HEK293T (cell line): Measurements from ENCODE around the gene LAMA1.

Experiments
- CTCF ChIA-PET: fragments of 350-600 bp; formaldehyde crosslinking; extraction: SDS; loops from one replicate; lab custom pipeline; 2021; ENCODE audit warnings: antibody characterized with exemption, inconsistent platforms; lab: Yijun Ruan, JAX
- POLR2A ChIA-PET: fragments of 350-600 bp; formaldehyde crosslinking; extraction: SDS; loops from one replicate; lab custom pipeline; 2020; ENCODE audit warnings: antibody characterized with exemption, inconsistent platforms; lab: Yijun Ruan, JAX
- DNase-seq: peaks from one replicate; pipeline ENCODE4 v3.0.0; 2012; ENCODE audit warnings: mixed read lengths; ENCODE audit errors: extremely low spot score
- ARNT ChIP-seq: fragments of 450-650 bp; IDR thresholded peaks from 2 replicates; pipeline ENCODE4 v1.6.1; 2017; ENCODE audit warnings: mild to moderate bottlenecking
- BHLHE40 ChIP-seq: fragments of 450-650 bp; IDR thresholded peaks from 2 replicates; pipeline ENCODE4 v1.6.1; 2016; ENCODE audit warnings: mild to moderate bottlenecking, moderate library complexity, borderline replicate concordance
- CTBP1 ChIP-seq: fragments of 450-650 bp; IDR thresholded peaks from 2 replicates; pipeline ENCODE4 v1.6.1; 2016; ENCODE audit warnings: borderline replicate concordance
- ELF4 ChIP-seq: fragments of 450-650 bp; IDR thresholded peaks from 2 replicates; pipeline ENCODE4 v1.6.1; 2017; ENCODE audit warnings: antibody characterized with exemption
- FOXA1 ChIP-seq: fragments of 450-650 bp; IDR thresholded peaks from 2 replicates; pipeline ENCODE4 v1.6.1; 2016; ENCODE audit warnings: mild to moderate bottlenecking
- FOXK2 ChIP-seq: fragments of 450-650 bp; IDR thresholded peaks from 2 replicates; pipeline ENCODE4 v1.6.1; 2016; ENCODE audit warnings: mild to moderate bottlenecking
- FOXM1 ChIP-seq: fragments of 450-650 bp; IDR thresholded peaks from 2 replicates; pipeline ENCODE4 v1.6.1; 2017; ENCODE audit warnings: mild to moderate bottlenecking, borderline replicate concordance
- HDGF ChIP-seq: fragments of 450-650 bp; IDR thresholded peaks from 2 replicates; pipeline ENCODE4 v1.6.1; 2017; ENCODE audit warnings: antibody characterized with exemption, borderline replicate concordance
- L3MBTL2 ChIP-seq: fragments of 450-650 bp; conservative IDR thresholded peaks from 2 replicates; pipeline ENCODE4 v1.6.1; 2016; ENCODE audit warnings: mild to moderate bottlenecking
- LEF1 ChIP-seq: fragments of 450-650 bp; IDR thresholded peaks from 2 replicates; pipeline ENCODE4 v1.6.1; 2017; ENCODE audit warnings: mild to moderate bottlenecking, borderline replicate concordance
- NFRKB ChIP-seq: fragments of 450-650 bp; IDR thresholded peaks from 2 replicates; pipeline ENCODE4 v1.6.1; 2016; ENCODE audit warnings: mild to moderate bottlenecking, moderate library complexity
- PKNOX1 ChIP-seq: fragments of 450-650 bp; IDR thresholded peaks from 2 replicates; pipeline ENCODE4 v1.6.1; 2016
- SP1 ChIP-seq: fragments of 450-650 bp; IDR thresholded peaks from 2 replicates; pipeline ENCODE4 v1.6.1; 2017
- SUZ12 ChIP-seq: fragments of 450-650 bp; IDR thresholded peaks from 2 replicates; pipeline ENCODE4 v1.6.1; 2016; ENCODE audit warnings: mild to moderate bottlenecking
- TARDBP ChIP-seq: fragments of 450-650 bp; IDR thresholded peaks from 2 replicates; pipeline ENCODE4 v1.6.1; 2016
- ZNF384 ChIP-seq: fragments of 450-650 bp; IDR thresholded peaks from 2 replicates; pipeline ENCODE4 v1.6.1; 2016

The LAMA1 gene

GRCh38 chr18:6921571-6921970 is 196.0 kb downstream of the LAMA1 start:
- TF ChIP-seq ARNT (no peak), SUZ12 (no peak), PKNOX1 (no peak)
- no peak for DNase-seq
- POLR2A ChIA-PET = no interaction called here
- CTCF ChIA-PET = interaction anchor here (1.4 kb wide), 1 partner anchor 59 kb away, joined by 4 read pairs; no protein-coding TSS in a partner anchor

- no peak for TF ChIP-seq TARDBP
- no peak for TF ChIP-seq L3MBTL2
- no peak for TF ChIP-seq ARNT
- no peak for TF ChIP-seq SP1
- no peak for TF ChIP-seq NFRKB
- TF ChIP-seq HDGF = no peak
- no peak for TF ChIP-seq FOXA1
- TF ChIP-seq LEF1 = no peak
- TF ChIP-seq ZNF384 = no peak
- no peak for TF ChIP-seq CTBP1
- TF ChIP-seq PKNOX1 = no peak
- TF ChIP-seq FOXK2 = no peak
- TF ChIP-seq FOXM1 = no peak
- no peak for TF ChIP-seq ELF4
- TF ChIP-seq BHLHE40 = no peak
- no peak for TF ChIP-seq SUZ12
- ChIA-PET CTCF (interaction anchor here (0.6 to 1.6 kb wide), 9 partner anchors 26 to 1438 kb away, joined by 3 to 16 read pairs (median 3); no protein-coding TSS in a partner anchor), POLR2A (interaction anchor here (0.7 kb wide), 1 partner anchor 27 kb away, joined by 3 read pairs; no protein-coding TSS in a partner anchor)
- peak; percentile 50 for DNase-seq
These were observed 197.3 kb downstream of the LAMA1 start for GRCh38 chr18:6920099-6920955.

GRCh38 chr18:6917072-6917471 is 200.5 kb downstream of the LAMA1 start:
- TF ChIP-seq SP1 = no peak
- no peak for TF ChIP-seq CTBP1
- no peak for TF ChIP-seq FOXK2
- TF ChIP-seq HDGF = no peak
- TF ChIP-seq ZNF384 = no peak
- no peak for TF ChIP-seq PKNOX1
- no peak for TF ChIP-seq ELF4
- TF ChIP-seq SUZ12 = no peak
- TF ChIP-seq FOXM1 = no peak
- TF ChIP-seq BHLHE40 = no peak
- no peak for TF ChIP-seq LEF1
- no peak for TF ChIP-seq L3MBTL2
- no peak for TF ChIP-seq ARNT
- TF ChIP-seq TARDBP = no peak
- no peak for TF ChIP-seq NFRKB
- no peak for TF ChIP-seq FOXA1
- CTCF ChIA-PET = no interaction called here
- POLR2A ChIA-PET = no interaction called here
- no peak for DNase-seq

- no peak for DNase-seq
- CTCF ChIA-PET = no interaction called here
- POLR2A ChIA-PET = no interaction called here
- TF ChIP-seq LEF1 (no peak), FOXM1 (no peak), SP1 (no peak), ELF4 (no peak), FOXA1 (no peak), PKNOX1 (no peak), ZNF384 (no peak)
These were observed 216.2 kb downstream of the LAMA1 start for GRCh38 chr18:6901286-6901926.

- TF ChIP-seq LEF1 (no peak), ZNF384 (no peak), FOXM1 (no peak), SP1 (no peak), L3MBTL2 (no peak), ARNT (no peak), NFRKB (no peak), FOXA1 (no peak)
- POLR2A ChIA-PET = no interaction called here
- no peak for DNase-seq
- CTCF ChIA-PET = interaction anchor here (0.6 kb wide), 1 partner anchor 424 kb away, joined by 3 read pairs; no protein-coding TSS in a partner anchor
These were observed 225.8 kb downstream of the LAMA1 start for GRCh38 chr18:6891788-6892187.
